Uterus (tissue), 2 donors: Measurements from ENCODE around the gene DLG1.

Experiments
- POLR2A ChIP-seq, 2 donors: fragments of 450-650 bp; IDR thresholded peaks; one replicate each; pipeline ENCODE4 v1.6.1; 2016; ENCODE audit warnings: antibody characterized with exemption in 2 of 2, mild to moderate bottlenecking in 1 of 2, moderate library complexity in 1 of 2
- TF ChIP-seq, protein P1 (sequence below), 4 experiments: fragments of 200-600 bp in 2 of 4; fragments of 450-650 bp in 2 of 4; sonication (generic) in 2 of 4; IDR thresholded peaks; one replicate each; pipeline ENCODE4 v1.5.1; 2016 to 2019; ENCODE audit warnings: antibody characterized with exemption in 4 of 4, mild to moderate bottlenecking in 2 of 4, moderate library complexity in 1 of 4

DNA sequence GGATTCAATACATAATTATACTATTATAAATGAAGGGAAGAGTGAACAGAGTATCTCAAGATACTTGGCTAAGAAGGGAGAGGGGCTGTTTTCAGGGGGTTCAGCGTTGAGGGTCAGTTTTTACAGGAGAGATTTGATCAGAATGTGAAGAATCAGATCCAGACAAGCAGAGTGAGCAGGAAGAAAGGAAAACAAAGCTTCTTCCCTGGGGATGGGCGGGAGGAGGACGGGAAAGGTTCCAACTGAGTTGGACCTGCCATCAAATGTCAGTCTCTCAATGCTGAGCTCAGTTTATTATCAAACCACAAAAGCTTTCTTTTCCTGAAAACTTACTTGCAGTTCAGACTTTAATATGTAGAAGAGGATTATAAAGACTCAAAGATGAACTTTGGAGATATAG, 262.8 kb downstream of the DLG1 start:
- TF ChIP-seq, protein P1, sequence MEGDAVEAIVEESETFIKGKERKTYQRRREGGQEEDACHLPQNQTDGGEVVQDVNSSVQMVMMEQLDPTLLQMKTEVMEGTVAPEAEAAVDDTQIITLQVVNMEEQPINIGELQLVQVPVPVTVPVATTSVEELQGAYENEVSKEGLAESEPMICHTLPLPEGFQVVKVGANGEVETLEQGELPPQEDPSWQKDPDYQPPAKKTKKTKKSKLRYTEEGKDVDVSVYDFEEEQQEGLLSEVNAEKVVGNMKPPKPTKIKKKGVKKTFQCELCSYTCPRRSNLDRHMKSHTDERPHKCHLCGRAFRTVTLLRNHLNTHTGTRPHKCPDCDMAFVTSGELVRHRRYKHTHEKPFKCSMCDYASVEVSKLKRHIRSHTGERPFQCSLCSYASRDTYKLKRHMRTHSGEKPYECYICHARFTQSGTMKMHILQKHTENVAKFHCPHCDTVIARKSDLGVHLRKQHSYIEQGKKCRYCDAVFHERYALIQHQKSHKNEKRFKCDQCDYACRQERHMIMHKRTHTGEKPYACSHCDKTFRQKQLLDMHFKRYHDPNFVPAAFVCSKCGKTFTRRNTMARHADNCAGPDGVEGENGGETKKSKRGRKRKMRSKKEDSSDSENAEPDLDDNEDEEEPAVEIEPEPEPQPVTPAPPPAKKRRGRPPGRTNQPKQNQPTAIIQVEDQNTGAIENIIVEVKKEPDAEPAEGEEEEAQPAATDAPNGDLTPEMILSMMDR (IDR thresholded peaks at IDR 0.05) = no peak
- TF ChIP-seq POLR2A (IDR thresholded peaks at IDR 0.05) = no peak
